ENCODE results near the gene URGCP.

DNA sequence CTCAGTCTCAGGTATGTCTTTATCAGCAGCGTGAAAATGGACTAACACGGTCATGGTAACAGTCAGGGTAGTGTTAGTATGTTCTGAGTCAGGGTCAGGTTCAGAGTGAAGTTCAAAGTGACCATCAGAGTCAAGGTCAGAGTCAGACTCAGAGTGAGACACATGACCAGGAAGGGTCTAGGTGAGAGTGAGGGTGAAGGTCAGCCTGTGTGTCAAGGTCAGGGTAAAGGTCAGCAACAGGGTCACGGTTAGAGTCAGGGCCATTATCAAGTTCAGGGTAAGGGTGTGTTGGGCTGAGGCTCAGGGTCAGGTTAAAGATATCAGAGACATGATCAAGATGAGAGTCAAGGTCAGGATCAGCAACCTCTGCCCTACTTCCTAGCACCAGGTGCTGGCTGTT, 41.1 kb downstream of the URGCP start:
- TF ChIP-seq SP1 (CRISPR knock-in tag; conservative IDR thresholded peaks at IDR 0.05) (no peak), TCF7 (CRISPR knock-in tag; IDR thresholded peaks at IDR 0.05; ENCODE audit: low read depth) (no peak), NR1H2 (CRISPR knock-in tag; IDR thresholded peaks at IDR 0.05) (no peak), ZNF263 (CRISPR knock-in tag; IDR thresholded peaks at IDR 0.05; ENCODE audit: low read depth) (no peak), NFE2L1 (CRISPR knock-in tag; IDR thresholded peaks at IDR 0.05) (no peak)
- TF ChIP-seq, protein P1, sequence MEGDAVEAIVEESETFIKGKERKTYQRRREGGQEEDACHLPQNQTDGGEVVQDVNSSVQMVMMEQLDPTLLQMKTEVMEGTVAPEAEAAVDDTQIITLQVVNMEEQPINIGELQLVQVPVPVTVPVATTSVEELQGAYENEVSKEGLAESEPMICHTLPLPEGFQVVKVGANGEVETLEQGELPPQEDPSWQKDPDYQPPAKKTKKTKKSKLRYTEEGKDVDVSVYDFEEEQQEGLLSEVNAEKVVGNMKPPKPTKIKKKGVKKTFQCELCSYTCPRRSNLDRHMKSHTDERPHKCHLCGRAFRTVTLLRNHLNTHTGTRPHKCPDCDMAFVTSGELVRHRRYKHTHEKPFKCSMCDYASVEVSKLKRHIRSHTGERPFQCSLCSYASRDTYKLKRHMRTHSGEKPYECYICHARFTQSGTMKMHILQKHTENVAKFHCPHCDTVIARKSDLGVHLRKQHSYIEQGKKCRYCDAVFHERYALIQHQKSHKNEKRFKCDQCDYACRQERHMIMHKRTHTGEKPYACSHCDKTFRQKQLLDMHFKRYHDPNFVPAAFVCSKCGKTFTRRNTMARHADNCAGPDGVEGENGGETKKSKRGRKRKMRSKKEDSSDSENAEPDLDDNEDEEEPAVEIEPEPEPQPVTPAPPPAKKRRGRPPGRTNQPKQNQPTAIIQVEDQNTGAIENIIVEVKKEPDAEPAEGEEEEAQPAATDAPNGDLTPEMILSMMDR (IDR thresholded peaks at IDR 0.05), result no peak
- TF ChIP-seq, protein P2, sequence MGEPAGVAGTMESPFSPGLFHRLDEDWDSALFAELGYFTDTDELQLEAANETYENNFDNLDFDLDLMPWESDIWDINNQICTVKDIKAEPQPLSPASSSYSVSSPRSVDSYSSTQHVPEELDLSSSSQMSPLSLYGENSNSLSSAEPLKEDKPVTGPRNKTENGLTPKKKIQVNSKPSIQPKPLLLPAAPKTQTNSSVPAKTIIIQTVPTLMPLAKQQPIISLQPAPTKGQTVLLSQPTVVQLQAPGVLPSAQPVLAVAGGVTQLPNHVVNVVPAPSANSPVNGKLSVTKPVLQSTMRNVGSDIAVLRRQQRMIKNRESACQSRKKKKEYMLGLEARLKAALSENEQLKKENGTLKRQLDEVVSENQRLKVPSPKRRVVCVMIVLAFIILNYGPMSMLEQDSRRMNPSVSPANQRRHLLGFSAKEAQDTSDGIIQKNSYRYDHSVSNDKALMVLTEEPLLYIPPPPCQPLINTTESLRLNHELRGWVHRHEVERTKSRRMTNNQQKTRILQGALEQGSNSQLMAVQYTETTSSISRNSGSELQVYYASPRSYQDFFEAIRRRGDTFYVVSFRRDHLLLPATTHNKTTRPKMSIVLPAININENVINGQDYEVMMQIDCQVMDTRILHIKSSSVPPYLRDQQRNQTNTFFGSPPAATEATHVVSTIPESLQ (CRISPR knock-in tag; IDR thresholded peaks at IDR 0.05), result no peak

Measured in WTC11 (cell line).